Measurements from ENCODE around the gene USP2. TPM values are rescaled to one million over a fixed set of nuclear protein-coding genes. Genes with fewer than 3 reads are reported as not detected.

Gene USP2
- total RNA-seq, 1 experiment from 2014 or later, result 3.1 TPM

DNA sequence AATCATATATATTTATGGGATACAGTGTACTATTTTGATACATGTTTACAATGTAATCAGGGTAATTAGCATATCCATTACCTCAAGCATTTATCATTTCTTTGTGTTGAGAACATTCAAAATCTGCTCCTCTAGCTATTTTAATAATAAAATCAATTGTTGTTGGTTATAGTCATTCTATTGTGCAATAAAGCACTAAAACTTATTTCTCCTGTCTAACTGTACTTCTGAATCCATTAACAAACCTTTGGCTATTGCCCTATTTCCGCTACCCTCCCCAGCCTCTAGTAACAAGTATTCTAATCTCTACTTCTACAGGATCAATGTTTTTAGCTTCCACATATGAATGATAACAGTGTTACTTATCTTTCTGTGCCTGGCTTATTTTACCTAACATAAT lies 15.3 kb upstream of the USP2 start:
- POLR2A ChIA-PET, result no interaction called here
- no peak for TF ChIP-seq CTCF (IDR thresholded peaks at IDR 0.05)
- no peak for TF ChIP-seq SIN3A (IDR thresholded peaks at IDR 0.05; ENCODE audit: borderline replicate concordance, insufficient read depth, low read depth, low read length)
- TF ChIP-seq, protein P1, sequence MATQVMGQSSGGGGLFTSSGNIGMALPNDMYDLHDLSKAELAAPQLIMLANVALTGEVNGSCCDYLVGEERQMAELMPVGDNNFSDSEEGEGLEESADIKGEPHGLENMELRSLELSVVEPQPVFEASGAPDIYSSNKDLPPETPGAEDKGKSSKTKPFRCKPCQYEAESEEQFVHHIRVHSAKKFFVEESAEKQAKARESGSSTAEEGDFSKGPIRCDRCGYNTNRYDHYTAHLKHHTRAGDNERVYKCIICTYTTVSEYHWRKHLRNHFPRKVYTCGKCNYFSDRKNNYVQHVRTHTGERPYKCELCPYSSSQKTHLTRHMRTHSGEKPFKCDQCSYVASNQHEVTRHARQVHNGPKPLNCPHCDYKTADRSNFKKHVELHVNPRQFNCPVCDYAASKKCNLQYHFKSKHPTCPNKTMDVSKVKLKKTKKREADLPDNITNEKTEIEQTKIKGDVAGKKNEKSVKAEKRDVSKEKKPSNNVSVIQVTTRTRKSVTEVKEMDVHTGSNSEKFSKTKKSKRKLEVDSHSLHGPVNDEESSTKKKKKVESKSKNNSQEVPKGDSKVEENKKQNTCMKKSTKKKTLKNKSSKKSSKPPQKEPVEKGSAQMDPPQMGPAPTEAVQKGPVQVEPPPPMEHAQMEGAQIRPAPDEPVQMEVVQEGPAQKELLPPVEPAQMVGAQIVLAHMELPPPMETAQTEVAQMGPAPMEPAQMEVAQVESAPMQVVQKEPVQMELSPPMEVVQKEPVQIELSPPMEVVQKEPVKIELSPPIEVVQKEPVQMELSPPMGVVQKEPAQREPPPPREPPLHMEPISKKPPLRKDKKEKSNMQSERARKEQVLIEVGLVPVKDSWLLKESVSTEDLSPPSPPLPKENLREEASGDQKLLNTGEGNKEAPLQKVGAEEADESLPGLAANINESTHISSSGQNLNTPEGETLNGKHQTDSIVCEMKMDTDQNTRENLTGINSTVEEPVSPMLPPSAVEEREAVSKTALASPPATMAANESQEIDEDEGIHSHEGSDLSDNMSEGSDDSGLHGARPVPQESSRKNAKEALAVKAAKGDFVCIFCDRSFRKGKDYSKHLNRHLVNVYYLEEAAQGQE (IDR thresholded peaks at IDR 0.05; ENCODE audit: insufficient read depth in 1 of 2, low read depth in 2 of 2, low read length in 1 of 2), result no peak
- no peak for TF ChIP-seq TCF7L2 (IDR thresholded peaks at IDR 0.05; ENCODE audit: low read depth, low read length)
- TF ChIP-seq POLR2AphosphoS5 (IDR thresholded peaks at IDR 0.05; ENCODE audit: low read depth, low read length), result no peak
- no TSS peak for BruUV-seq (replicated peaks)
- no peaks in the 10 kb centered on the region for H3K4me1 ChIP-seq (ENCODE audit: control insufficient read depth, insufficient read depth, low read length)
- DNase-seq (ENCODE audit: low read depth, low spot score) (no peak), ATAC-seq (no peak)
- no peak overlapping the region for H3K27ac ChIP-seq (ENCODE audit: low read length)
- no peaks in the 10 kb centered on the region for H3K27me3 ChIP-seq (ENCODE audit: control insufficient read depth, insufficient read depth, low read length)
- intact Hi-C loops (cut with micrococcal nuclease; ENCODE audit: unreplicated experiment) (no loop called here), in situ Hi-C loops (cut with HindIII; ENCODE audit: low pct_unique_long_range_greater_than_20kb, low sequenced_read_pairs) (no loop called here)
- no peaks in the 10 kb centered on the region for H3K36me3 ChIP-seq (ENCODE audit: control insufficient read depth, insufficient read depth, low read length)
- peaks cover 18% of the 10 kb centered on the region; the same call in 1 of the 2 replicates for H3K9me3 ChIP-seq (ENCODE audit: control insufficient read depth, insufficient read depth, low read depth, low read length)
- H3K4me3 ChIP-seq (ENCODE audit: low read depth in 2 of 2, low read length in 2 of 2), result no peak overlapping the region
- CTCF ChIA-PET, result interaction anchor here (0.6 kb wide), 1 partner anchor 23 kb away, joined by 3 read pairs; no protein-coding TSS in a partner anchor

DNA sequence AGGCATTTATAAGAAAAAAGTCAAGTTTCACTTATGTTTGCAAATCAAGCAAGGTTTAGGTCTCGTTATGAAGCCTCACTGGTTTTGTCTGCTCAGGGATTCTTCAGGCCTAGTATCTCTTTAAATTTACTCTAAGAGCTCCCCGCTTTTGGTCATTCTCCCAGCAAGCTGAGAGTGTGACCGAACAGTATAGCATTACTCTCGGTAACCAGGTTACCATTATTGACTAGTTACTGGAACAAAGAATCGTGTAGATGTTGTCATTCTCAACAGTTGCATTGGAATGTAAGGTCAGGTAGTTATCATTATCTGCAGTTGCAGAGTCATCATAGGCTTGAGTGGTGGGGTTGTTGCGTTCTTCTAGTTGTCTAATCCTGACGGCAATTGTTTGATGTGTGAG lies 9.8 kb upstream of the USP2 start:
- POLR2A ChIA-PET, result no interaction called here
- CTCF ChIA-PET, result interaction anchor here (0.7 kb wide), 1 partner anchor 50 kb away, joined by 4 read pairs; no protein-coding TSS in a partner anchor
- no peak for DNase-seq (ENCODE audit: low read depth, low spot score)
- no peaks in the 10 kb centered on the region for H3K27me3 ChIP-seq (ENCODE audit: control insufficient read depth, insufficient read depth, low read length)
- H3K4me1 ChIP-seq (ENCODE audit: control insufficient read depth, insufficient read depth, low read length), result no peaks in the 10 kb centered on the region
- in situ Hi-C loops (cut with HindIII; ENCODE audit: low pct_unique_long_range_greater_than_20kb, low sequenced_read_pairs), result no loop called here
- TF ChIP-seq, protein P1 (IDR thresholded peaks at IDR 0.05; ENCODE audit: insufficient read depth in 1 of 2, low read depth in 2 of 2, low read length in 1 of 2), result no peak
- TF ChIP-seq TCF7L2 (IDR thresholded peaks at IDR 0.05; ENCODE audit: low read depth, low read length) (no peak), SIN3A (IDR thresholded peaks at IDR 0.05; ENCODE audit: borderline replicate concordance, insufficient read depth, low read depth, low read length) (no peak), POLR2AphosphoS5 (IDR thresholded peaks at IDR 0.05; ENCODE audit: low read depth, low read length) (no peak), CTCF (IDR thresholded peaks at IDR 0.05) (no peak)
- H3K27ac ChIP-seq (ENCODE audit: low read length), result no peak overlapping the region
- ATAC-seq, result no peak
- no TSS peak for BruUV-seq (replicated peaks)
- H3K36me3 ChIP-seq (ENCODE audit: control insufficient read depth, insufficient read depth, low read length), result no peaks in the 10 kb centered on the region
- H3K4me3 ChIP-seq (ENCODE audit: low read depth in 2 of 2, low read length in 2 of 2), result no peak overlapping the region
- intact Hi-C loops (cut with micrococcal nuclease; ENCODE audit: unreplicated experiment), result no loop called here
- H3K9me3 ChIP-seq (ENCODE audit: control insufficient read depth, insufficient read depth, low read depth, low read length), result no peaks in the 10 kb centered on the region

Data from Panc1 (cell line).